Measurements from ENCODE around the gene TFDP2. TPM values are rescaled to one million over a fixed set of nuclear protein-coding genes. Genes with fewer than 3 reads are reported as not detected.

TFDP2 gene
- total RNA-seq, 2 donors from 2014 or later, result 102 to 128 TPM

DNA sequence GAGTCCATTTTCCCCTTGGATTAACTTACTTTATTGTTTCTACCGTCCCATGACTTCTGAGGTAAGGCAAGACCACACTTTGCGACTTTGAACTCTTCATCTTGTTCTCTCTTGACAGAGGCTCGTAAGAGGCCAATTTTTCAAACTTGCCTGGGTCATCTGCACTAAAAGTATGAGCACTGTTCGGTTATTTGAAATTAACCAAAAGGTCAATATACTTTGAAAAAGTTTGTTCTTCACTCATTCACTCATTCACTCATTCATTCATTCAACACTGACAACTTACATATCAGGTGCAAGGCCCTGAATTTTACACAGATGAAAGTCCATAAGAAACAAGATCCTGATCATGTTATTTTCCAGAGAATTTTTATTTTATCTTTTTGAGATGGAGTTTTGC lies 215.0 kb downstream of the TFDP2 start:
- TF ChIP-seq POLR2AphosphoS5 (IDR thresholded peaks at IDR 0.05) (no peak), POLR2A (IDR thresholded peaks at IDR 0.05) (no peak)
- TF ChIP-seq, protein P1, sequence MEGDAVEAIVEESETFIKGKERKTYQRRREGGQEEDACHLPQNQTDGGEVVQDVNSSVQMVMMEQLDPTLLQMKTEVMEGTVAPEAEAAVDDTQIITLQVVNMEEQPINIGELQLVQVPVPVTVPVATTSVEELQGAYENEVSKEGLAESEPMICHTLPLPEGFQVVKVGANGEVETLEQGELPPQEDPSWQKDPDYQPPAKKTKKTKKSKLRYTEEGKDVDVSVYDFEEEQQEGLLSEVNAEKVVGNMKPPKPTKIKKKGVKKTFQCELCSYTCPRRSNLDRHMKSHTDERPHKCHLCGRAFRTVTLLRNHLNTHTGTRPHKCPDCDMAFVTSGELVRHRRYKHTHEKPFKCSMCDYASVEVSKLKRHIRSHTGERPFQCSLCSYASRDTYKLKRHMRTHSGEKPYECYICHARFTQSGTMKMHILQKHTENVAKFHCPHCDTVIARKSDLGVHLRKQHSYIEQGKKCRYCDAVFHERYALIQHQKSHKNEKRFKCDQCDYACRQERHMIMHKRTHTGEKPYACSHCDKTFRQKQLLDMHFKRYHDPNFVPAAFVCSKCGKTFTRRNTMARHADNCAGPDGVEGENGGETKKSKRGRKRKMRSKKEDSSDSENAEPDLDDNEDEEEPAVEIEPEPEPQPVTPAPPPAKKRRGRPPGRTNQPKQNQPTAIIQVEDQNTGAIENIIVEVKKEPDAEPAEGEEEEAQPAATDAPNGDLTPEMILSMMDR (IDR thresholded peaks at IDR 0.05), result no peak

DNA sequence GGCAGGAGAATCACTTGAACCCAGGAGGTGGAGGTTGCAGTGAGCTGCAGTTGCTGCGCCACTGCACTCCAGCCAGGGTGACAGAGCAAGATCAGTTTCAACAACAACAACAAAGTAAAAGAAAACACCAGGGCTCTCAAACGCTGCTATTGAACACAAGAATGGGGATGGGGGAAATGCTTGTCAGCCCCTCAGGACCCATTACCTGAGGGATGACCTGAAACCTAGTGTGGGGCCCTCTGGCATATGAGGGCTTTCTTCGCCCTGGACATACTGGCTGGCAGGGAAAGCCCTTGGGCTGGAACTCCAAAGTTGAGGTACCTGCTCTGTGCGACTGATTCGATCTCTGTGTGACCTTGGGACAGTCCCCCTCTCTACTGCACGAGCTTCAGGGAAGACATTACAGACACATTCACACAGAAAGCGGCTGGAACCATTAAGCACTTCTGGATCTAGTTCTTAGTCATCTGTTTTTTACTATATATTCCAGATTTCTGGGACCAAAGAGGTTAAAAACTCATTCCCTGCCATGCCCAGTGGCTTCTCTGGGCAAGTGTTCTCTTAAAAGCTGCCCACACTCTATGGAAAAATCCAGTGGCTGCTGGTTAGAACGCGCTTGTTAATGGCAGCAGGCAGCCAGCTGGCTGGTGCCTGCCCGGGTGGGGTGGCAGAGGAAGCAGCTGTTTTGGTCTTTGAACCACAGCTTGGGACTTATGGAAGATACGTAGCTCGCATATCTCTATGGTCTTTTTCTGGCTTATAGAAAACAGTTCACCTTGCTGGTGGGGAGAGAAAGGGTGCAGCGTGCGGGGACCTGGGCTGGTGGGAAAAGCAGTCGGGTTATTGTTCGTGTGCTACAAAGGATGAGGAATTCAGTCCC lies 215.7 kb downstream of the TFDP2 start:
- Histone ChIP-seq H3K27me3 (replicated peaks; ENCODE audit: insufficient read depth) (no peaks in the 10 kb centered on the region), H3K9me3 (no peaks in the 10 kb centered on the region), H3K27ac (no peak overlapping the region), H3K36me3 (no peaks in the 10 kb centered on the region), H3K4me3 (no peak overlapping the region), H3K4me1 (replicated peaks) (no peaks in the 10 kb centered on the region)
- WGBS, result 82% methylated on average over 16 of the region's 16 CpGs
- no peak for DNase-seq (ENCODE audit: low spot score)
- intact Hi-C loops (cut with DNase I), result no loop called here
- TF ChIP-seq POLR2A (IDR thresholded peaks at IDR 0.05) (no peak), POLR2AphosphoS5 (IDR thresholded peaks at IDR 0.05) (no peak)
- TF ChIP-seq, protein P1 (IDR thresholded peaks at IDR 0.05), result no peak

More for the DNA sequence above, 215.0 kb downstream of the TFDP2 start:
- intact Hi-C loops (cut with DNase I), result no loop called here
- no peak overlapping the region for H3K4me3 ChIP-seq
- no peaks in the 10 kb centered on the region for H3K27me3 ChIP-seq (replicated peaks; ENCODE audit: insufficient read depth)
- H3K4me1 ChIP-seq (replicated peaks), result no peaks in the 10 kb centered on the region
- 85% methylated on average over 4 of the region's 4 CpGs for WGBS
- H3K36me3 ChIP-seq, result no peaks in the 10 kb centered on the region
- no peak overlapping the region for H3K27ac ChIP-seq
- H3K9me3 ChIP-seq, result no peaks in the 10 kb centered on the region
- DNase-seq (ENCODE audit: low spot score), result no peak

DNA sequence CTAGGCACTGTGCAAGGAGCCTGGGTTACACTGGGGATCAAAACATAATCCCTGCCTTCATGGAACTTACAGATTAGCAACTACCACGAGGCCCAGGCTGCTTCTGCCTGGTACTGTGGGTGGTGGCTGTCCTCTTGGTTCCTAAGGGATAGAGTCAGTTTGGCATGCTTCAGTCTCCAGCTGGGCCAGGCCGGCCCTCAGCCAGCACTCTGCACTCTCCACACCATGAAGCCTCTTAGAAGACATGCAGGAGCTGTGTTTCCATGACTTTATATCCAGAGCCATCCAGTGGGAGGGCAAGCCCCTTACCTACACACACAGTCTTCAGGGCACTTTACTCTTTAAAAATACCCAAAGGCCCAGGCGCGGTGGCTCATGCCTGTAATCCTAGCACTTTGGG lies 218.5 kb downstream of the TFDP2 start:
- WGBS, result 93% methylated on average over 4 of the region's 4 CpGs
- H3K9me3 ChIP-seq, result no peaks in the 10 kb centered on the region
- DNase-seq (ENCODE audit: low spot score), result no peak

DNA sequence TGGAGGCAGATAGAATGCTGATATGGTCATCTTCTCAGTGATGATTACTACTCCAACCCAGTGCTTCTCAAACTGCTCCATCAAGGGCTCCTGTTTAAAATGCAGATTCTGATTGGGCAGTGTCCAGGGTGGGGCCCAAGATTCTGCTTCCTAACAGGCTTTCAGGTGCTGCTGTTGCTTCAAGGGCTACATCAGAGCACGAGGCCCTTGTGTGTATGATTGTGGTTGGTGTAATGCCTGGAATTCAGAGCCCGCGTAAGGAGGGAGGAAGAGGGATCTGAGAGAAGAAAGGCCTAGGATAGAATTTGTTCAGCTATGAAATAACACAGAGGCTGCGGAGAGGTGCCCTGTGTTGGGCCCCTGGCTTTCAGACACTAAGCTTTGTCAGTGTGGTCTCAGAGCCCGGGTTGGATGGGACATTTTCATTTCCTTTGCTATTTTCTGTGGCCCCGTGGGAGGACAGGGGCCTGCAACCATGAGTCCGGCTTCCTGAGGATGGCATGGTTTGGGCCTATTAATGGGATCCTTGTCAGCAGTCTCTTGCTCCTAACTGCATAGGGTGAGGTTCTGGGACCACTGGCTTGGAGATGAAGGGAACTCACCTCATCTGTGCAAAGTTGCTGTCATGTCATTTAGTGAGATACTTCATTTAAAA lies 219.9 kb downstream of the TFDP2 start:
- Histone ChIP-seq H3K27ac (no peak overlapping the region), H3K4me1 (replicated peaks) (no peaks in the 10 kb centered on the region), H3K36me3 (no peaks in the 10 kb centered on the region), H3K4me3 (no peak overlapping the region), H3K27me3 (replicated peaks; ENCODE audit: insufficient read depth) (no peaks in the 10 kb centered on the region), H3K9me3 (no peaks in the 10 kb centered on the region)
- TF ChIP-seq POLR2A (IDR thresholded peaks at IDR 0.05) (no peak), POLR2AphosphoS5 (IDR thresholded peaks at IDR 0.05) (no peak)
- TF ChIP-seq, protein P1 (IDR thresholded peaks at IDR 0.05), result no peak
- intact Hi-C loops (cut with DNase I), result no loop called here
- WGBS, result 82% methylated on average over 7 of the region's 7 CpGs
- no peak for DNase-seq (ENCODE audit: low spot score)

More for the DNA sequence above, 218.5 kb downstream of the TFDP2 start:
- TF ChIP-seq, protein P1 (IDR thresholded peaks at IDR 0.05), result no peak
- TF ChIP-seq POLR2AphosphoS5 (IDR thresholded peaks at IDR 0.05) (no peak), POLR2A (IDR thresholded peaks at IDR 0.05) (no peak)
- H3K27me3 ChIP-seq (replicated peaks; ENCODE audit: insufficient read depth), result no peaks in the 10 kb centered on the region
- H3K4me3 ChIP-seq, result no peak overlapping the region
- no peaks in the 10 kb centered on the region for H3K36me3 ChIP-seq
- H3K27ac ChIP-seq, result no peak overlapping the region
- intact Hi-C loops (cut with DNase I), result no loop called here
- H3K4me1 ChIP-seq (replicated peaks), result no peaks in the 10 kb centered on the region
